Endodermal cell (in vitro differentiated cells): Measurements from ENCODE around the gene CACNG6. TPM values are rescaled to one million over a fixed set of nuclear protein-coding genes. Genes with fewer than 3 reads are reported as not detected.

ENCODE experiments used
- DNase-seq: peaks from one replicate; pipeline ENCODE4 v3.0.0-alpha.2; 2017
- H3K27ac ChIP-seq: 2 replicates; pipeline ENCODE4 v1.5.1; 2013; ENCODE audit warnings: mild to moderate bottlenecking, low read depth, low read length, moderate library complexity
- H3K27me3 ChIP-seq: 2 replicates; pipeline ENCODE4 v1.6.1; 2013; ENCODE audit warnings: mild to moderate bottlenecking, low read length, moderate library complexity; ENCODE audit not compliant: insufficient read depth, control insufficient read depth, poor library complexity, severe bottlenecking
- H3K36me3 ChIP-seq: 2 replicates; pipeline ENCODE4 v1.7.0; 2013; ENCODE audit warnings: mild to moderate bottlenecking, low read length, moderate library complexity; ENCODE audit not compliant: control insufficient read depth, insufficient read depth
- H3K4me1 ChIP-seq: one replicate; pipeline ENCODE4 v1.7.0; 2013; ENCODE audit warnings: low read length; ENCODE audit not compliant: control insufficient read depth, insufficient read depth
- H3K4me3 ChIP-seq: 2 replicates; pipeline ENCODE4 v1.5.1; 2013; ENCODE audit warnings: mild to moderate bottlenecking, low read length, moderate library complexity
- H3K9ac ChIP-seq: 2 replicates; pipeline ENCODE4 v1.6.1; 2013; ENCODE audit warnings: mild to moderate bottlenecking, low read length, moderate library complexity; ENCODE audit not compliant: poor library complexity, severe bottlenecking; ENCODE audit errors: extremely low read depth
- H3K9me3 ChIP-seq: 2 replicates; pipeline ENCODE4 v1.6.1; 2013; ENCODE audit warnings: mild to moderate bottlenecking, low read length, moderate library complexity; ENCODE audit not compliant: control insufficient read depth
- H3K27ac Mint-ChIP-seq: 2 replicates; pipeline ENCODE4 v1.8.0; 2020; ENCODE audit warnings: mixed read lengths
- H3K27me3 Mint-ChIP-seq: 2 replicates; pipeline ENCODE4 v1.8.0; 2021; ENCODE audit warnings: mild to moderate bottlenecking, mixed read lengths; ENCODE audit not compliant: insufficient read depth
- H3K36me3 Mint-ChIP-seq: 2 replicates; pipeline ENCODE4 v1.8.0; 2020; ENCODE audit warnings: low read depth, mixed read lengths
- H3K4me1 Mint-ChIP-seq: 2 replicates; pipeline ENCODE4 v1.8.0; 2020; ENCODE audit warnings: mixed read lengths
- H3K4me3 Mint-ChIP-seq: 2 replicates; pipeline ENCODE4 v1.8.0; 2020; ENCODE audit warnings: mild to moderate bottlenecking, moderate library complexity, mixed read lengths
- H3K9me3 Mint-ChIP-seq: 2 replicates; pipeline ENCODE4 v1.8.0; 2020; ENCODE audit warnings: mild to moderate bottlenecking, mixed read lengths
- CTCF ChIP-seq: fragments of 200-600 bp; sonication (generic); conservative IDR thresholded peaks from 2 replicates; pipeline ENCODE4 v1.5.0; 2021; ENCODE audit warnings: antibody characterized with exemption, mild to moderate bottlenecking
- WGBS, 2 experiments: methylation state at CpG; one replicate each; pipeline versions ENCODE4 v1.1.5 to v1.1.7; 2013; ENCODE audit warnings: missing lambda C conversion rate in 2 of 2, mixed read lengths in 1 of 2; ENCODE audit not compliant: insufficient coverage in 1 of 2, insufficient read length in 1 of 2; 5-methylcytosine and 5-hydroxymethylcytosine counted together
- total RNA-seq, 2 donors: library from RNA; stranded (reverse); fragmentation: NEBNext Ultra II Directional in 1 of 2; extraction: Animal tissue kit (Norgen Biotek cat#: 25700) in 1 of 2; gene quantifications; 2 replicates in 1 of 2; 3 replicates in 1 of 2; pipeline ENCODE4 v1.2.1, GENCODE V29; 2021

CACNG6 gene
- total RNA-seq, 2 donors from 2014 or later, result 0.92 to 1.8 TPM

GRCh38 chr19:53994811-53995210 is 3.4 kb downstream of the CACNG6 start:
- H3K36me3 Mint-ChIP-seq, result no peaks in the 10 kb centered on the region
- Histone ChIP-seq H3K36me3 (no peaks in the 10 kb centered on the region), H3K4me1 (no peaks in the 10 kb centered on the region), H3K27ac (no peak overlapping the region), H3K9me3 (no peaks in the 10 kb centered on the region), H3K9ac (no peak overlapping the region), H3K4me3 (no peak overlapping the region), H3K27me3 (peaks cover 70% of the 10 kb centered on the region)
- 90 to 93% methylated on average over 2 to 3 of the region's 5 CpGs for WGBS, 2 experiments
- no peak overlapping the region for H3K27ac Mint-ChIP-seq
- H3K4me1 Mint-ChIP-seq, result peaks cover 9% of the 10 kb centered on the region
- no peak overlapping the region for H3K4me3 Mint-ChIP-seq
- peaks cover 74% of the 10 kb centered on the region for H3K27me3 Mint-ChIP-seq
- no peak for DNase-seq
- no peak for TF ChIP-seq CTCF
- no peaks in the 10 kb centered on the region for H3K9me3 Mint-ChIP-seq

- no peak for TF ChIP-seq CTCF
- H3K27me3 Mint-ChIP-seq, result peaks cover 83% of the 10 kb centered on the region
- Histone ChIP-seq H3K27me3 (peaks cover 86% of the 10 kb centered on the region), H3K9ac (no peak overlapping the region), H3K9me3 (no peaks in the 10 kb centered on the region), H3K4me1 (no peaks in the 10 kb centered on the region), H3K36me3 (no peaks in the 10 kb centered on the region), H3K4me3 (no peak overlapping the region), H3K27ac (no peak overlapping the region)
- H3K27ac Mint-ChIP-seq, result no peak overlapping the region
- H3K4me1 Mint-ChIP-seq, result peaks cover 9% of the 10 kb centered on the region
- 61 to 93% methylated on average over 2 to 7 of the region's 7 CpGs for WGBS, 2 experiments
- no peaks in the 10 kb centered on the region for H3K36me3 Mint-ChIP-seq
- no peak overlapping the region for H3K4me3 Mint-ChIP-seq
- DNase-seq, result no peak
- no peaks in the 10 kb centered on the region for H3K9me3 Mint-ChIP-seq
These were observed 6.8 kb downstream of the CACNG6 start for GRCh38 chr19:53998223-53998622.

- no peak overlapping the region for H3K9ac ChIP-seq
- Mint-ChIP-seq H3K4me3 (no peak overlapping the region), H3K27ac (no peak overlapping the region), H3K36me3 (no peaks in the 10 kb centered on the region), H3K9me3 (no peaks in the 10 kb centered on the region), H3K4me1 (peaks cover 9% of the 10 kb centered on the region), H3K27me3 (peaks cover 70% of the 10 kb centered on the region)
- peaks cover 71% of the 10 kb centered on the region for H3K27me3 ChIP-seq
- H3K4me3 ChIP-seq, result no peak overlapping the region
- no peaks in the 10 kb centered on the region for H3K36me3 ChIP-seq
- no peak for TF ChIP-seq CTCF
- no peak overlapping the region for H3K27ac ChIP-seq
- DNase-seq, result no peak
- WGBS, 2 experiments, result 88 to 94% methylated on average over 5 of the region's 5 CpGs
- H3K4me1 ChIP-seq, result no peaks in the 10 kb centered on the region
- H3K9me3 ChIP-seq, result no peaks in the 10 kb centered on the region
These were observed 8.3 kb downstream of the CACNG6 start for GRCh38 chr19:53999694-54000093.
